ENCODE data around the gene CA5A. TPM values are rescaled to one million over a fixed set of nuclear protein-coding genes. Genes with fewer than 3 reads are reported as not detected.
A peak's percentile ranks its signal among the peaks of the same experiment; 100 is the strongest.

Gene CA5A
- total and polyA plus RNA-seq, 2 of the 13 experiments (the other 11 are each of a cell fraction or from before 2014, with no cell fraction given) = 66.8 to 106 TPM

GRCh38 chr16:87850009-87851006 lies 86.0 kb downstream of the CA5A start (continued):
- TF ChIP-seq, protein P1, sequence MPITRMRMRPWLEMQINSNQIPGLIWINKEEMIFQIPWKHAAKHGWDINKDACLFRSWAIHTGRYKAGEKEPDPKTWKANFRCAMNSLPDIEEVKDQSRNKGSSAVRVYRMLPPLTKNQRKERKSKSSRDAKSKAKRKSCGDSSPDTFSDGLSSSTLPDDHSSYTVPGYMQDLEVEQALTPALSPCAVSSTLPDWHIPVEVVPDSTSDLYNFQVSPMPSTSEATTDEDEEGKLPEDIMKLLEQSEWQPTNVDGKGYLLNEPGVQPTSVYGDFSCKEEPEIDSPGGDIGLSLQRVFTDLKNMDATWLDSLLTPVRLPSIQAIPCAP (CRISPR knock-in tag; IDR thresholded peaks at IDR 0.05; ENCODE audit: low read depth) = no peak
- no peak for TF ChIP-seq REL (CRISPR knock-in tag; conservative IDR thresholded peaks at IDR 0.05)
- TF ChIP-seq, protein P2, sequence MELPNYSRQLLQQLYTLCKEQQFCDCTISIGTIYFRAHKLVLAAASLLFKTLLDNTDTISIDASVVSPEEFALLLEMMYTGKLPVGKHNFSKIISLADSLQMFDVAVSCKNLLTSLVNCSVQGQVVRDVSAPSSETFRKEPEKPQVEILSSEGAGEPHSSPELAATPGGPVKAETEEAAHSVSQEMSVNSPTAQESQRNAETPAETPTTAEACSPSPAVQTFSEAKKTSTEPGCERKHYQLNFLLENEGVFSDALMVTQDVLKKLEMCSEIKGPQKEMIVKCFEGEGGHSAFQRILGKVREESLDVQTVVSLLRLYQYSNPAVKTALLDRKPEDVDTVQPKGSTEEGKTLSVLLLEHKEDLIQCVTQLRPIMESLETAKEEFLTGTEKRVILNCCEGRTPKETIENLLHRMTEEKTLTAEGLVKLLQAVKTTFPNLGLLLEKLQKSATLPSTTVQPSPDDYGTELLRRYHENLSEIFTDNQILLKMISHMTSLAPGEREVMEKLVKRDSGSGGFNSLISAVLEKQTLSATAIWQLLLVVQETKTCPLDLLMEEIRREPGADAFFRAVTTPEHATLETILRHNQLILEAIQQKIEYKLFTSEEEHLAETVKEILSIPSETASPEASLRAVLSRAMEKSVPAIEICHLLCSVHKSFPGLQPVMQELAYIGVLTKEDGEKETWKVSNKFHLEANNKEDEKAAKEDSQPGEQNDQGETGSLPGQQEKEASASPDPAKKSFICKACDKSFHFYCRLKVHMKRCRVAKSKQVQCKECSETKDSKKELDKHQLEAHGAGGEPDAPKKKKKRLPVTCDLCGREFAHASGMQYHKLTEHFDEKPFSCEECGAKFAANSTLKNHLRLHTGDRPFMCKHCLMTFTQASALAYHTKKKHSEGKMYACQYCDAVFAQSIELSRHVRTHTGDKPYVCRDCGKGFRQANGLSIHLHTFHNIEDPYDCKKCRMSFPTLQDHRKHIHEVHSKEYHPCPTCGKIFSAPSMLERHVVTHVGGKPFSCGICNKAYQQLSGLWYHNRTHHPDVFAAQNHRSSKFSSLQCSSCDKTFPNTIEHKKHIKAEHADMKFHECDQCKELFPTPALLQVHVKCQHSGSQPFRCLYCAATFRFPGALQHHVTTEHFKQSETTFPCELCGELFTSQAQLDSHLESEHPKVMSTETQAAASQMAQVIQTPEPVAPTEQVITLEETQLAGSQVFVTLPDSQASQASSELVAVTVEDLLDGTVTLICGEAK (IDR thresholded peaks at IDR 0.05) = no peak
- TF ChIP-seq, protein P2 (CRISPR knock-in tag; IDR thresholded peaks at IDR 0.05) = peak; percentile 74
- TF ChIP-seq, protein P3, sequence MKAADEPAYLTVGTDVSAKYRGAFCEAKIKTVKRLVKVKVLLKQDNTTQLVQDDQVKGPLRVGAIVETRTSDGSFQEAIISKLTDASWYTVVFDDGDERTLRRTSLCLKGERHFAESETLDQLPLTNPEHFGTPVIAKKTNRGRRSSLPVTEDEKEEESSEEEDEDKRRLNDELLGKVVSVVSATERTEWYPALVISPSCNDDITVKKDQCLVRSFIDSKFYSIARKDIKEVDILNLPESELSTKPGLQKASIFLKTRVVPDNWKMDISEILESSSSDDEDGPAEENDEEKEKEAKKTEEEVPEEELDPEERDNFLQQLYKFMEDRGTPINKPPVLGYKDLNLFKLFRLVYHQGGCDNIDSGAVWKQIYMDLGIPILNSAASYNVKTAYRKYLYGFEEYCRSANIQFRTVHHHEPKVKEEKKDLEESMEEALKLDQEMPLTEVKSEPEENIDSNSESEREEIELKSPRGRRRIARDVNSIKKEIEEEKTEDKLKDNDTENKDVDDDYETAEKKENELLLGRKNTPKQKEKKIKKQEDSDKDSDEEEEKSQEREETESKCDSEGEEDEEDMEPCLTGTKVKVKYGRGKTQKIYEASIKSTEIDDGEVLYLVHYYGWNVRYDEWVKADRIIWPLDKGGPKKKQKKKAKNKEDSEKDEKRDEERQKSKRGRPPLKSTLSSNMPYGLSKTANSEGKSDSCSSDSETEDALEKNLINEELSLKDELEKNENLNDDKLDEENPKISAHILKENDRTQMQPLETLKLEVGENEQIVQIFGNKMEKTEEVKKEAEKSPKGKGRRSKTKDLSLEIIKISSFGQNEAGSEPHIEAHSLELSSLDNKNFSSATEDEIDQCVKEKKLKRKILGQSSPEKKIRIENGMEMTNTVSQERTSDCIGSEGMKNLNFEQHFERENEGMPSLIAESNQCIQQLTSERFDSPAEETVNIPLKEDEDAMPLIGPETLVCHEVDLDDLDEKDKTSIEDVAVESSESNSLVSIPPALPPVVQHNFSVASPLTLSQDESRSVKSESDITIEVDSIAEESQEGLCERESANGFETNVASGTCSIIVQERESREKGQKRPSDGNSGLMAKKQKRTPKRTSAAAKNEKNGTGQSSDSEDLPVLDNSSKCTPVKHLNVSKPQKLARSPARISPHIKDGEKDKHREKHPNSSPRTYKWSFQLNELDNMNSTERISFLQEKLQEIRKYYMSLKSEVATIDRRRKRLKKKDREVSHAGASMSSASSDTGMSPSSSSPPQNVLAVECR (CRISPR knock-in tag; IDR thresholded peaks at IDR 0.05; ENCODE audit: borderline replicate concordance) = peak; percentile 97
- no peak; the same call in 1 of the 2 replicates for TF ChIP-seq ZKSCAN5 (CRISPR knock-in tag; IDR thresholded peaks at IDR 0.05)
- TF ChIP-seq BHLHE40 (IDR thresholded peaks at IDR 0.05; ENCODE audit: low read length) = peak; percentile 55; the same call in 1 of the 2 replicates
- no peak for TF ChIP-seq ATF1 (CRISPR knock-in tag; IDR thresholded peaks at IDR 0.05)
- TF ChIP-seq ZNF629 (CRISPR knock-in tag; conservative IDR thresholded peaks at IDR 0.05) = peak; percentile 35
- TF ChIP-seq MTA3 (CRISPR knock-in tag; IDR thresholded peaks at IDR 0.05) = no peak
- TF ChIP-seq ZBTB2 (CRISPR knock-in tag; IDR thresholded peaks at IDR 0.05; ENCODE audit: low read depth) = no peak
